ENCODE measurements around the gene MRM3.

The MRM3 gene

GRCh38 chr17:830950-831349, 48.8 kb downstream of the MRM3 start:
- ChIA-PET CTCF (no interaction called here), POLR2A (no interaction called here)
- no peaks in the 10 kb centered on the region for H3K4me1 ChIP-seq (ENCODE audit: control insufficient read depth, insufficient read depth, low read length)
- TF ChIP-seq ZNF423 (tag by site-specific recombination; IDR thresholded peaks at IDR 0.05) (no peak), ZNF624 (tag by site-specific recombination; IDR thresholded peaks at IDR 0.05) (no peak), ZNF211 (tag by site-specific recombination; IDR thresholded peaks at IDR 0.05; ENCODE audit: low read depth) (no peak), ZNF514 (tag by site-specific recombination; IDR thresholded peaks at IDR 0.05) (no peak), ZNF707 (tag by site-specific recombination; IDR thresholded peaks at IDR 0.05) (no peak), ZNF202 (tag by site-specific recombination; IDR thresholded peaks at IDR 0.05; ENCODE audit: borderline replicate concordance) (no peak), ZIC2 (tag by site-specific recombination; IDR thresholded peaks at IDR 0.05) (no peak), ZNF768 (tag by site-specific recombination; IDR thresholded peaks at IDR 0.05) (no peak)
- H3K9me3 ChIP-seq (ENCODE audit: control insufficient read depth, insufficient read depth, low read depth, low read length) = no peaks in the 10 kb centered on the region
- H3K27ac ChIP-seq (ENCODE audit: extremely low read depth, low read depth, low read length) = no peak overlapping the region
- H3K4me3 ChIP-seq (ENCODE audit: low read depth, low read length) = no peak overlapping the region
- no peaks in the 10 kb centered on the region for H3K36me3 ChIP-seq (ENCODE audit: control insufficient read depth in 2 of 2, insufficient read depth in 1 of 2, low read length in 2 of 2)

- POLR2A ChIA-PET = no interaction called here
- H3K4me3 ChIP-seq (ENCODE audit: low read depth, low read length) = no peak overlapping the region
- H3K36me3 ChIP-seq (ENCODE audit: control insufficient read depth in 2 of 2, insufficient read depth in 1 of 2, low read length in 2 of 2) = no peaks in the 10 kb centered on the region
These were observed 52.0 kb downstream of the MRM3 start for GRCh38 chr17:834136-834535.

GRCh38 chr17:835263-835662, 53.1 kb downstream of the MRM3 start:
- Histone ChIP-seq H3K9me3 (ENCODE audit: control insufficient read depth, insufficient read depth, low read depth, low read length) (no peaks in the 10 kb centered on the region), H3K4me1 (ENCODE audit: control insufficient read depth, insufficient read depth, low read length) (no peaks in the 10 kb centered on the region), H3K36me3 (ENCODE audit: control insufficient read depth in 2 of 2, insufficient read depth in 1 of 2, low read length in 2 of 2) (no peaks in the 10 kb centered on the region), H3K27ac (ENCODE audit: extremely low read depth, low read depth, low read length) (no peak overlapping the region), H3K4me3 (ENCODE audit: low read depth, low read length) (no peak overlapping the region)
- CTCF ChIA-PET = interaction anchor here (0.6 kb wide), 1 partner anchor 1119 kb away, joined by 3 read pairs; no protein-coding TSS in a partner anchor
- POLR2A ChIA-PET = interaction anchor here (0.6 kb wide), 1 partner anchor 166 kb away, joined by 4 read pairs; no protein-coding TSS in a partner anchor
- TF ChIP-seq ZNF670 (tag by site-specific recombination; IDR thresholded peaks at IDR 0.05; ENCODE audit: low read depth) = no peak
- TF ChIP-seq ZNF513 (tag by site-specific recombination; IDR thresholded peaks at IDR 0.05) = no peak
- TF ChIP-seq ZNF221 (tag by site-specific recombination; IDR thresholded peaks at IDR 0.05; ENCODE audit: borderline replicate concordance) = no peak
- TF ChIP-seq SCRT1 (tag by site-specific recombination; IDR thresholded peaks at IDR 0.05; ENCODE audit: borderline replicate concordance) = no peak
- no peak for TF ChIP-seq KLF17 (tag by site-specific recombination; IDR thresholded peaks at IDR 0.05)
- TF ChIP-seq ZNF169 (tag by site-specific recombination; IDR thresholded peaks at IDR 0.05) = no peak
- no peak for TF ChIP-seq ZNF248 (tag by site-specific recombination; IDR thresholded peaks at IDR 0.05)
- TF ChIP-seq ZNF776 (tag by site-specific recombination; IDR thresholded peaks at IDR 0.05; ENCODE audit: borderline replicate concordance) = no peak
- no peak for TF ChIP-seq ZNF10 (tag by site-specific recombination; IDR thresholded peaks at IDR 0.05)

More at GRCh38 chr17:834136-834535, 52.0 kb downstream of the MRM3 start:
- CTCF ChIA-PET = interaction anchor here (0.8 to 1.3 kb wide), 2 partner anchors 35 to 39 kb away, joined by 3 read pairs; no protein-coding TSS in a partner anchor
- Histone ChIP-seq H3K9me3 (ENCODE audit: control insufficient read depth, insufficient read depth, low read depth, low read length) (no peaks in the 10 kb centered on the region), H3K4me1 (ENCODE audit: control insufficient read depth, insufficient read depth, low read length) (no peaks in the 10 kb centered on the region), H3K27ac (ENCODE audit: extremely low read depth, low read depth, low read length) (no peak overlapping the region)
- TF ChIP-seq ZNF2 (tag by site-specific recombination; IDR thresholded peaks at IDR 0.05) (no peak), IKZF3 (tag by site-specific recombination; IDR thresholded peaks at IDR 0.05) (no peak), ZNF10 (tag by site-specific recombination; IDR thresholded peaks at IDR 0.05) (no peak), ZNF280D (tag by site-specific recombination; IDR thresholded peaks at IDR 0.05) (no peak), ZNF837 (tag by site-specific recombination; IDR thresholded peaks at IDR 0.05) (no peak), ZNF48 (tag by site-specific recombination; IDR thresholded peaks at IDR 0.05) (no peak), ZNF521 (tag by site-specific recombination; IDR thresholded peaks at IDR 0.05) (no peak), ZNF555 (tag by site-specific recombination; conservative IDR thresholded peaks at IDR 0.05) (no peak), PRDM1 (tag by site-specific recombination; IDR thresholded peaks at IDR 0.05) (no peak), ZNF292 (tag by site-specific recombination; IDR thresholded peaks at IDR 0.05; ENCODE audit: borderline replicate concordance, low read depth) (no peak), ZNF830 (tag by site-specific recombination; IDR thresholded peaks at IDR 0.05; ENCODE audit: low read depth) (no peak), ZNF133 (tag by site-specific recombination; IDR thresholded peaks at IDR 0.05) (no peak), ZNF394 (tag by site-specific recombination; IDR thresholded peaks at IDR 0.05; ENCODE audit: borderline replicate concordance) (no peak), ZNF214 (tag by site-specific recombination; IDR thresholded peaks at IDR 0.05; ENCODE audit: borderline replicate concordance) (no peak)

All from HEK293 (cell line).